HEK293 (cell line): ENCODE data around the gene CTBP1.

Experiments
- CTCF ChIA-PET: fragments of 350-600 bp; formaldehyde crosslinking; extraction: SDS; loops from one replicate; lab custom pipeline; 2021; ENCODE audit warnings: antibody characterized with exemption; lab: Yijun Ruan, JAX
- POLR2A ChIA-PET: fragments of 300-600 bp; formaldehyde crosslinking; extraction: SDS; loops from one replicate; lab custom pipeline; 2020; ENCODE audit warnings: antibody characterized with exemption, inconsistent platforms; lab: Yijun Ruan, JAX
- H3K27ac ChIP-seq: fragments of 200-500 bp; sonication (Bioruptor generic); 2 replicates; pipeline ENCODE4 v1.5.1; 2014; ENCODE audit warnings: low read depth, low read length, control low read depth, inconsistent platforms; ENCODE audit errors: extremely low read depth
- H3K36me3 ChIP-seq, 2 experiments: fragments of 200-500 bp in 1 of 2; sonication (Bioruptor generic) in 1 of 2; 1 replicate in 1 of 2; 2 replicates in 1 of 2; pipeline ENCODE4 v1.5.1; 2014 to 2017; ENCODE audit warnings: inconsistent platforms in 2 of 2, low read length in 2 of 2; ENCODE audit not compliant: control insufficient read depth in 2 of 2, insufficient read depth in 1 of 2
- H3K4me1 ChIP-seq: fragments of 200-500 bp; sonication (Bioruptor generic); 2 replicates; pipeline ENCODE4 v1.5.1; 2014; ENCODE audit warnings: mild to moderate bottlenecking, low read length, inconsistent platforms; ENCODE audit not compliant: control insufficient read depth, insufficient read depth
- H3K4me3 ChIP-seq: 2 replicates; pipeline ENCODE4 v1.5.1; 2011; ENCODE audit warnings: low read depth, mild to moderate bottlenecking, control low read depth, low read length, moderate library complexity
- H3K9me3 ChIP-seq: fragments of 200-500 bp; sonication (Bioruptor generic); 2 replicates; pipeline ENCODE4 v1.5.1; 2014; ENCODE audit warnings: low read depth, low read length, inconsistent platforms; ENCODE audit not compliant: control insufficient read depth, insufficient read depth
- BCL11B ChIP-seq: fragments of 450-650 bp; formaldehyde crosslinking; IDR thresholded peaks from 2 replicates; pipeline ENCODE4 v1.5.1; 2016; ENCODE audit warnings: low read depth, missing biosample characterization, missing genetic modification characterization
- GFI1B ChIP-seq: fragments of 450-650 bp; formaldehyde crosslinking; IDR thresholded peaks from 2 replicates; pipeline ENCODE4 v1.5.1; 2016; ENCODE audit warnings: missing biosample characterization, missing genetic modification characterization
- INSM2 ChIP-seq: fragments of 450-650 bp; formaldehyde crosslinking; IDR thresholded peaks from 2 replicates; pipeline ENCODE4 v1.5.1; 2016; ENCODE audit warnings: missing biosample characterization, missing genetic modification characterization
- ZFP3 ChIP-seq: fragments of 450-650 bp; formaldehyde crosslinking; IDR thresholded peaks from 2 replicates; pipeline ENCODE4 v1.5.1; 2016; ENCODE audit warnings: low read depth, missing biosample characterization, missing genetic modification characterization
- ZFP37 ChIP-seq: fragments of 450-650 bp; formaldehyde crosslinking; IDR thresholded peaks from 2 replicates; pipeline ENCODE4 v1.5.1; 2016; ENCODE audit warnings: missing biosample characterization, missing genetic modification characterization
- ZNF112 ChIP-seq: fragments of 450-650 bp; formaldehyde crosslinking; IDR thresholded peaks from 2 replicates; pipeline ENCODE4 v1.5.0; 2017; ENCODE audit warnings: missing biosample characterization, missing genetic modification characterization
- ZNF140 ChIP-seq: fragments of 450-650 bp; formaldehyde crosslinking; IDR thresholded peaks from 2 replicates; pipeline ENCODE4 v1.5.1; 2016; ENCODE audit warnings: missing biosample characterization, missing genetic modification characterization
- ZNF146 ChIP-seq: fragments of 450-650 bp; formaldehyde crosslinking; IDR thresholded peaks from 2 replicates; pipeline ENCODE4 v1.5.1; 2016; ENCODE audit warnings: missing biosample characterization, missing genetic modification characterization
- ZNF148 ChIP-seq: fragments of 450-650 bp; formaldehyde crosslinking; IDR thresholded peaks from 2 replicates; pipeline ENCODE4 v1.5.0; 2017; ENCODE audit warnings: missing biosample characterization, missing genetic modification characterization, borderline replicate concordance
- ZNF24 ChIP-seq: fragments of 450-650 bp; formaldehyde crosslinking; IDR thresholded peaks from 2 replicates; pipeline ENCODE4 v1.5.1; 2016; ENCODE audit warnings: missing biosample characterization, missing genetic modification characterization
- ZNF266 ChIP-seq: fragments of 450-650 bp; formaldehyde crosslinking; IDR thresholded peaks from 2 replicates; pipeline ENCODE4 v1.5.1; 2016; ENCODE audit warnings: missing biosample characterization, missing genetic modification characterization, low read depth
- ZNF416 ChIP-seq: fragments of 450-650 bp; formaldehyde crosslinking; IDR thresholded peaks from 2 replicates; pipeline ENCODE4 v1.5.1; 2016; ENCODE audit warnings: missing biosample characterization, missing genetic modification characterization
- ZNF426 ChIP-seq: fragments of 450-650 bp; formaldehyde crosslinking; IDR thresholded peaks from 2 replicates; pipeline ENCODE4 v1.5.1; 2017; ENCODE audit warnings: missing biosample characterization, missing genetic modification characterization, mild to moderate bottlenecking, inconsistent platforms, moderate library complexity
- ZNF473 ChIP-seq: fragments of 450-650 bp; formaldehyde crosslinking; IDR thresholded peaks from 2 replicates; pipeline ENCODE4 v1.5.1; 2017; ENCODE audit warnings: missing biosample characterization, missing genetic modification characterization
- ZNF549 ChIP-seq: fragments of 450-650 bp; IDR thresholded peaks from 2 replicates; pipeline ENCODE4 v1.5.1; 2018; ENCODE audit warnings: missing biosample characterization, missing genetic modification characterization, mild to moderate bottlenecking, inconsistent platforms, moderate library complexity
- ZNF555 ChIP-seq: fragments of 450-650 bp; formaldehyde crosslinking; conservative IDR thresholded peaks from 2 replicates; pipeline ENCODE4 v1.5.1; 2017; ENCODE audit warnings: missing biosample characterization, mild to moderate bottlenecking, missing genetic modification characterization, inconsistent platforms
- ZNF624 ChIP-seq: fragments of 450-650 bp; formaldehyde crosslinking; IDR thresholded peaks from 2 replicates; pipeline ENCODE4 v1.5.1; 2017; ENCODE audit warnings: missing biosample characterization, missing genetic modification characterization
- ZNF701 ChIP-seq: fragments of 450-650 bp; formaldehyde crosslinking; IDR thresholded peaks from 2 replicates; pipeline ENCODE4 v1.5.1; 2016; ENCODE audit warnings: missing biosample characterization, missing genetic modification characterization
- ZNF707 ChIP-seq: fragments of 450-650 bp; formaldehyde crosslinking; IDR thresholded peaks from 2 replicates; pipeline ENCODE4 v1.5.1; 2016; ENCODE audit warnings: missing biosample characterization, missing genetic modification characterization
- ZNF830 ChIP-seq: fragments of 450-650 bp; IDR thresholded peaks from 2 replicates; pipeline ENCODE4 v1.5.0; 2018; ENCODE audit warnings: missing biosample characterization, missing genetic modification characterization, low read depth, mild to moderate bottlenecking, moderate library complexity
- ZSCAN23 ChIP-seq: fragments of 450-650 bp; formaldehyde crosslinking; IDR thresholded peaks from 2 replicates; pipeline ENCODE4 v1.5.1; 2016; ENCODE audit warnings: missing biosample characterization, missing genetic modification characterization
- ZSCAN30 ChIP-seq: fragments of 450-650 bp; IDR thresholded peaks from 2 replicates; pipeline ENCODE4 v1.5.1; 2018; ENCODE audit warnings: missing biosample characterization, mild to moderate bottlenecking, missing genetic modification characterization, moderate library complexity
- ZSCAN4 ChIP-seq: fragments of 450-650 bp; formaldehyde crosslinking; IDR thresholded peaks from 2 replicates; pipeline ENCODE4 v1.5.1; 2017; ENCODE audit warnings: missing biosample characterization, missing genetic modification characterization

The CTBP1 gene

GRCh38 chr4:1195891-1196401 is 53.0 kb downstream of the CTBP1 start (continued):
- TF ChIP-seq ZNF555 (tag by site-specific recombination): no peak
- TF ChIP-seq ZNF426: no peak
- TF ChIP-seq INSM2: no peak
- no peak for TF ChIP-seq ZNF140
- TF ChIP-seq GFI1B (tag by site-specific recombination): no peak
- TF ChIP-seq ZNF707 (tag by site-specific recombination): no peak
- TF ChIP-seq ZNF24: no peak
- TF ChIP-seq ZNF146 (tag by site-specific recombination): no peak
- TF ChIP-seq ZNF266 (tag by site-specific recombination): no peak

GRCh38 chr4:1195109-1195671 is 53.7 kb downstream of the CTBP1 start:
- no peak overlapping the region for H3K27ac ChIP-seq
- no peaks in the 10 kb centered on the region for H3K9me3 ChIP-seq
- TF ChIP-seq ZNF701 (tag by site-specific recombination) (no peak), ZNF148 (tag by site-specific recombination) (no peak), ZFP3 (tag by site-specific recombination) (no peak), ZNF830 (tag by site-specific recombination) (no peak), ZFP37 (no peak), ZNF473 (tag by site-specific recombination) (no peak), BCL11B (tag by site-specific recombination) (no peak), ZNF112 (no peak), ZSCAN4 (tag by site-specific recombination) (no peak), ZSCAN23 (tag by site-specific recombination) (no peak), ZNF624 (no peak), ZNF549 (no peak), ZSCAN30 (no peak), ZNF416 (tag by site-specific recombination) (no peak)
- no peaks in the 10 kb centered on the region for H3K4me1 ChIP-seq
- H3K4me3 ChIP-seq: no peak overlapping the region
- CTCF ChIA-PET: no interaction called here
- H3K36me3 ChIP-seq: no peaks in the 10 kb centered on the region
- POLR2A ChIA-PET: no interaction called here
